HL-60 (cell line): ENCODE results near the gene SLC35G1.

Source experiments
- DNase-seq, 2 experiments: peaks; one replicate each; pipeline ENCODE4 v3.0.0-alpha.2; 2010 to 2020; ENCODE audit warnings: low read depth in 1 of 2, low spot score in 1 of 2
- H3K27ac ChIP-seq: fragments of 250-450 bp; sonication (Bioruptor Pico); replicated peaks from 2 replicates; pipeline ENCODE4 v1.5.1; 2020; ENCODE audit warnings: mild to moderate bottlenecking, moderate library complexity
- H3K27me3 ChIP-seq: fragments of 250-450 bp; sonication (Bioruptor Pico); 2 replicates; pipeline ENCODE4 v1.5.1; 2021; ENCODE audit warnings: mild to moderate bottlenecking, moderate library complexity; ENCODE audit not compliant: insufficient read depth, poor library complexity, severe bottlenecking
- H3K4me3 ChIP-seq: replicated peaks from 2 replicates; pipeline ENCODE4 v1.5.1; 2011; ENCODE audit warnings: mild to moderate bottlenecking, control low read depth, low read length; ENCODE audit not compliant: insufficient read depth
- GABPA ChIP-seq: IDR thresholded peaks from 2 replicates; pipeline ENCODE4 v1.6.1; 2012; ENCODE audit warnings: low read depth
- POLR2AphosphoS5 ChIP-seq: IDR thresholded peaks from 2 replicates; pipeline ENCODE4 v1.6.1; 2012; ENCODE audit warnings: low read depth
- SPI1 ChIP-seq: IDR thresholded peaks from 2 replicates; pipeline ENCODE4 v1.6.1; 2012; ENCODE audit warnings: low read depth, mild to moderate bottlenecking, borderline replicate concordance
- TF ChIP-seq, protein P1 (sequence below): IDR thresholded peaks from one replicate; pipeline ENCODE4 v1.5.1; 2011; ENCODE audit warnings: low read length, control low read depth, inconsistent platforms; ENCODE audit not compliant: insufficient read depth
- TF ChIP-seq, protein P2 (sequence below): IDR thresholded peaks from 2 replicates; pipeline ENCODE4 v1.6.1; 2012; ENCODE audit warnings: low read depth; ENCODE audit not compliant: insufficient replicate concordance

Gene SLC35G1

DNA sequence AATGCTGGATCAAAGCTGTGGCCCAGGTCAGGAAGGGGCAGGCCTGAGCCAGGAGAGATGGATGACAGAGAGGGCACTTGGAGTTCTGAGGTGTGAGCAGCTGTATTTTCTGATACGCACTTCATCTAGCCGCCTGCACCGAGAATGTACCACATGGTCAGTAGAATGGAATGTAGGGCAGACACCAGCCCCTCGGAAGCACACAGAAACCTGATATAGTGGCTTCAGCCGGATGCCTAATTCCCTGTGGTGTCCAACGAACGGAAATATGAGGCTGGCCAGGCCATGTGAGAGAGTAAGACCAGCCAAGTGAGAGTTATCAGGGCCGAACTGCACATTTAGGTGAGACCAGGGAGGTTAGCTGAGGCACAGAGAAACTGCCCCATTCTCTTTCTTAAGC lies 53.3 kb downstream of the SLC35G1 start:
- no peak for DNase-seq
- H3K4me3 ChIP-seq, result no peak overlapping the region
- peaks cover 5% of the 10 kb centered on the region for H3K27me3 ChIP-seq
- no peak overlapping the region for H3K27ac ChIP-seq
- TF ChIP-seq, protein P1, sequence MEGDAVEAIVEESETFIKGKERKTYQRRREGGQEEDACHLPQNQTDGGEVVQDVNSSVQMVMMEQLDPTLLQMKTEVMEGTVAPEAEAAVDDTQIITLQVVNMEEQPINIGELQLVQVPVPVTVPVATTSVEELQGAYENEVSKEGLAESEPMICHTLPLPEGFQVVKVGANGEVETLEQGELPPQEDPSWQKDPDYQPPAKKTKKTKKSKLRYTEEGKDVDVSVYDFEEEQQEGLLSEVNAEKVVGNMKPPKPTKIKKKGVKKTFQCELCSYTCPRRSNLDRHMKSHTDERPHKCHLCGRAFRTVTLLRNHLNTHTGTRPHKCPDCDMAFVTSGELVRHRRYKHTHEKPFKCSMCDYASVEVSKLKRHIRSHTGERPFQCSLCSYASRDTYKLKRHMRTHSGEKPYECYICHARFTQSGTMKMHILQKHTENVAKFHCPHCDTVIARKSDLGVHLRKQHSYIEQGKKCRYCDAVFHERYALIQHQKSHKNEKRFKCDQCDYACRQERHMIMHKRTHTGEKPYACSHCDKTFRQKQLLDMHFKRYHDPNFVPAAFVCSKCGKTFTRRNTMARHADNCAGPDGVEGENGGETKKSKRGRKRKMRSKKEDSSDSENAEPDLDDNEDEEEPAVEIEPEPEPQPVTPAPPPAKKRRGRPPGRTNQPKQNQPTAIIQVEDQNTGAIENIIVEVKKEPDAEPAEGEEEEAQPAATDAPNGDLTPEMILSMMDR, result no peak
- no peak for TF ChIP-seq SPI1

GRCh38 chr10:93947524-93947923 lies 53.7 kb downstream of the SLC35G1 start:
- Histone ChIP-seq H3K27ac (no peak overlapping the region), H3K4me3 (no peak overlapping the region), H3K27me3 (peaks cover 5% of the 10 kb centered on the region)
- TF ChIP-seq, protein P1, result no peak
- no peak for TF ChIP-seq SPI1
- TF ChIP-seq POLR2AphosphoS5, result no peak
- TF ChIP-seq, protein P2, sequence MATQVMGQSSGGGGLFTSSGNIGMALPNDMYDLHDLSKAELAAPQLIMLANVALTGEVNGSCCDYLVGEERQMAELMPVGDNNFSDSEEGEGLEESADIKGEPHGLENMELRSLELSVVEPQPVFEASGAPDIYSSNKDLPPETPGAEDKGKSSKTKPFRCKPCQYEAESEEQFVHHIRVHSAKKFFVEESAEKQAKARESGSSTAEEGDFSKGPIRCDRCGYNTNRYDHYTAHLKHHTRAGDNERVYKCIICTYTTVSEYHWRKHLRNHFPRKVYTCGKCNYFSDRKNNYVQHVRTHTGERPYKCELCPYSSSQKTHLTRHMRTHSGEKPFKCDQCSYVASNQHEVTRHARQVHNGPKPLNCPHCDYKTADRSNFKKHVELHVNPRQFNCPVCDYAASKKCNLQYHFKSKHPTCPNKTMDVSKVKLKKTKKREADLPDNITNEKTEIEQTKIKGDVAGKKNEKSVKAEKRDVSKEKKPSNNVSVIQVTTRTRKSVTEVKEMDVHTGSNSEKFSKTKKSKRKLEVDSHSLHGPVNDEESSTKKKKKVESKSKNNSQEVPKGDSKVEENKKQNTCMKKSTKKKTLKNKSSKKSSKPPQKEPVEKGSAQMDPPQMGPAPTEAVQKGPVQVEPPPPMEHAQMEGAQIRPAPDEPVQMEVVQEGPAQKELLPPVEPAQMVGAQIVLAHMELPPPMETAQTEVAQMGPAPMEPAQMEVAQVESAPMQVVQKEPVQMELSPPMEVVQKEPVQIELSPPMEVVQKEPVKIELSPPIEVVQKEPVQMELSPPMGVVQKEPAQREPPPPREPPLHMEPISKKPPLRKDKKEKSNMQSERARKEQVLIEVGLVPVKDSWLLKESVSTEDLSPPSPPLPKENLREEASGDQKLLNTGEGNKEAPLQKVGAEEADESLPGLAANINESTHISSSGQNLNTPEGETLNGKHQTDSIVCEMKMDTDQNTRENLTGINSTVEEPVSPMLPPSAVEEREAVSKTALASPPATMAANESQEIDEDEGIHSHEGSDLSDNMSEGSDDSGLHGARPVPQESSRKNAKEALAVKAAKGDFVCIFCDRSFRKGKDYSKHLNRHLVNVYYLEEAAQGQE, result no peak
- no peak for TF ChIP-seq GABPA
- DNase-seq, result no peak

GRCh38 chr10:93951905-93952304 lies 58.1 kb downstream of the SLC35G1 start:
- H3K27me3 ChIP-seq, result peaks cover 2% of the 10 kb centered on the region
- TF ChIP-seq GABPA (no peak), SPI1 (no peak), POLR2AphosphoS5 (no peak)
- TF ChIP-seq, protein P1, result no peak
- TF ChIP-seq, protein P2, result no peak
- H3K4me3 ChIP-seq, result no peak overlapping the region
- no peak for DNase-seq
- H3K27ac ChIP-seq, result no peak overlapping the region
